ENCODE results near the gene NARF.
"Not testable (repeated sequence)": the region's sequence is repeated elsewhere in the genome, so short reads cannot be mapped to it uniquely, and the experiment has no call there.

Gene NARF

DNA sequence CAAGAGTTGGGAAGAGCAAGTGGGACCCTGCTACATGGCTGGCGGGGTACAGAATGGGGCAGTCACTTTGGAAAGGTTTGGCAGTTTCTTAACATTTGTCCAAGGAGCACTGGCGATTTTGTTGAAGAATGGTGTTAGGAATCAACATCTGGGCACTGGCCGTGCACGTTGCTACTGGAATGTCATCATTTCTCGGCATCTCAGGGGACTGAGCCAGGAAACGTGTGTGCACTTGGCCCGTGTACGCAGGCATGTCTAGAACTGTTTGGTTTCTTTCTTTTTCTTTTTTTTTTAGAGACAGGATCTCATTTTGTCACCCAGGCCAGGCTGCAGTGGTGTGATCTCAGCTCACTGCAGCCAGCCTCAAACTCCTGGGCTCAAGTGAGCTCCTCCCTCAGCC lies 43.7 kb downstream of the NARF start:
- H3K4me3 ChIP-seq (ENCODE audit: low read length), result no peak overlapping the region
- no peak for TF ChIP-seq ZNF274 (IDR thresholded peaks at IDR 0.05; ENCODE audit: low read depth, low read length)

GRCh38 chr17:82503094-82503727 lies 44.7 kb downstream of the NARF start:
- no peak for TF ChIP-seq ZNF274 (IDR thresholded peaks at IDR 0.05; ENCODE audit: low read depth, low read length)
- no peak overlapping the region for H3K4me3 ChIP-seq (ENCODE audit: low read length)

GRCh38 chr17:82503728-82504308 lies 45.3 kb downstream of the NARF start:
- TF ChIP-seq ZNF274 (IDR thresholded peaks at IDR 0.05; ENCODE audit: low read depth, low read length), result no peak
- no peak overlapping the region for H3K4me3 ChIP-seq (ENCODE audit: low read length)

- no peak overlapping the region for H3K4me3 ChIP-seq (ENCODE audit: low read length)
- TF ChIP-seq ZNF274 (IDR thresholded peaks at IDR 0.05; ENCODE audit: low read depth, low read length), result no peak
Measured at GRCh38 chr17:82505296-82505695, 46.8 kb downstream of the NARF start.

DNA sequence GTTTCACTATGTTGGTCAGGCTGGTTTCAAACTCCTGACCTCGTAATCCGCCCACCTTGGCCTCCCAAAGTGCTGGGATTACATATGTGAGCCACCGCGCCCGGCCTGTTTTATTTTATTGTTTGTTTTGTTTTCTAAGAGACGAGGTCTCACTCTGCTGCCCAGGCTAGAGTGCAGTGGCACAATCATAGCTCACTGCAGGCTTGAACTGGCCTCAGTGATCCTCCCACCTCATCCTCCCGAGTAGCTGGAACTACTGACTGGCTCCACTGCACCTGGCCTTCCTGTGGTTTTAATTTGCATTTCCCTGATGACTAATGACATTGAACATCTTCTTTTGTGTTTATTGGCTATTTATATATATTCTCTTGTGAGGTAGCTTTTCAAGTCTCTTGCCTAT lies 47.9 kb downstream of the NARF start:
- H3K4me3 ChIP-seq (ENCODE audit: low read length), result not testable (repeated sequence)

GRCh38 chr17:82507631-82508175 lies 49.2 kb downstream of the NARF start:
- TF ChIP-seq ZNF274 (IDR thresholded peaks at IDR 0.05; ENCODE audit: low read depth, low read length), result no peak
- H3K4me3 ChIP-seq (ENCODE audit: low read length), result no peak overlapping the region

DNA sequence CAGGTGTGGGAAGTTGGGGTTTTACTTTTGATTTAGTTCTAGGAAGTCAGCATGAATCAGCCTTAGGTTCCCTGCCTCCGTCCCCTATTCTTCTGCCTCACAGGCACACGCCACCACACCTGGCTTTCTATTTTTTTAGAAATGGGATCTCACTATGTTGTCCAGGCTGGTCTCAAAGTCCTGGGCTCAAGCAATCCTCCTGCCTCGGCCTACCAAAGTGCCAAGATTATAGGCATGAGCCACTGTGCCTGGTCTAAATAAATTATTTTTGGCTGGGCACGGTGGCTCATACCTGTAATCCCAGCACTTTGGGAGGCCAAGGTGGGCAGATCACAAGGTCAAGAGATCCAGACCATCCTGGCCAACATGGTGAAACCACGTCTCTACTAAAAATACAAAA lies 53.1 kb downstream of the NARF start:
- not testable (repeated sequence) for H3K4me3 ChIP-seq (ENCODE audit: low read length)

GRCh38 chr17:82513864-82514263 lies 55.3 kb downstream of the NARF start:
- not testable (repeated sequence) for H3K4me3 ChIP-seq (ENCODE audit: low read length)

DNA sequence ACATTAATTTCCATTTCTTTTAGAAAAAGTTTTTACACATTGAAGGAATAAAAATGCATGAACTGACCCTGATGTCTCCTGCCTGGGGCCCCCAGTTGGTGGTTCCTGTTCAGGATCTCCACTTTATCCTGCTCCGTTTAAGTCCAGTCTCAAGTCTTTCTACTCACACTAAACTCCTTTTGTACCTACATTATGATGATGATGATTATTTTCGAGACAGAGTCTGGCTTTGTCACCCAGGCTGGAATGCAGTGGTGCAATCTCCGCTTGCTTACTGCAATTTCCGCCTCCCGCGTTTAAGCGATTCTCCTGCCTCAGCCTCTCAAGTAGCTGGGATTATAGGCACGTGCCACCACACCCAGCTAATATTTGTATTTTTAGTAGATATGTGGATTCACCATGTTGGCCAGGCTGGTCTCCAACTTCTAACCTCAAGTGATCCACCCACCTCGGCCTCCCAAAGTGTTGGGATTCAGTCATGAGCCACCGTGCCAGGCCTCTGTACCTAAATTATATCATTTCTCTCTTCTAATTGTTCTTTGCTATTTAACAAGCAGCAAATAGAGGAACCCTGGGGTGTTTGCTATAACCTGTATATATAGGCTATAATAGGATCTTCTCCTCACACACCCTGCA lies 58.8 kb downstream of the NARF start:
- TF ChIP-seq ZNF274 (IDR thresholded peaks at IDR 0.05; ENCODE audit: low read depth, low read length), result no peak
- no peak overlapping the region for H3K4me3 ChIP-seq (ENCODE audit: low read length)

- TF ChIP-seq ZNF274 (IDR thresholded peaks at IDR 0.05; ENCODE audit: low read depth, low read length), result no peak
- peak within 1 kb of the TSS; percentile 82 for H3K4me3 ChIP-seq (ENCODE audit: low read length)
Measured at GRCh38 chr17:82518826-82519810, 60.6 kb downstream of the NARF start, which contains the start of gene FOXK2. Gene FOXK2, plus strand, starts transcription at chr17:82519732. Its CDS starts 157 bp downstream, at chr17:82519889.

DNA sequence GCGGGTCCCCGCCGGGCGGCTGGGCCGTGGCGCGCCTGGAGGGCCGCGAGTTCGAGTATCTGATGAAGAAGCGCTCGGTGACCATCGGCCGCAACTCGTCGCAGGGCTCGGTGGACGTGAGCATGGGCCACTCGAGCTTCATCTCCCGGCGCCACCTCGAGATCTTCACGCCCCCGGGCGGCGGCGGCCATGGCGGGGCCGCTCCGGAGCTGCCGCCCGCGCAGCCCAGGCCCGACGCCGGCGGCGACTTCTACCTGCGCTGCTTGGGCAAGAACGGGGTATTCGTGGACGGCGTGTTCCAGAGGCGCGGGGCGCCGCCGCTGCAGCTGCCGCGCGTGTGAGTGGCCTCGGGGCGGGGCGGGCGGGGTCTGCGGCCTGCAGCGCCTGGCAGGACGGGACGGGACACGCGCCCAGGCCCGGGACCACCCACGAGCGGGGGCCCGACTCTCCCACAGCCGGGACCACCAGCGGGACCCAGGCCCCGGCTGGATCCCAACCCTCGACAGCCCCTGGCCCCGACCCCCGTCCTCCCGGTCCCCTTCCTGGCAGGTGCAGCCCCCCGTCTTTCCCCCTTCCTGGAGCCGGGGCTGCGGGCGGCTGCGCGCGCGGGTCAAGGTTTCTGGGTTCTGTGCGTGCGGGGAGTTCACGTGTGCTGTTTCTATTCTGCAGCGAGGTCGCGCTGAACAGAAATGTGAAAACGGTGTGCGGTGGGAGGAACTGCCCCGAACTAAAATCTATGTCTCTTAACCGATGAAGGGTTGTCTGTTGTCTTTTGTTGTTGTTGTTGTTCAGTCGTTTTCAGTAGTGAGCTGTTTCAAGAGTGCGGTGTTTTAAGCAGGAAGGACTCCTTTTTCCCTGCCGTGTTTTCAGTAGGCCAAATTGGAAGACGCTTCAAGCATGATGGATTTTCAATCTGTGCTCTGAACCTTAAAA lies 61.7 kb downstream of the NARF start:
- H3K4me3 ChIP-seq (ENCODE audit: low read length), result peak overlapping the region; percentile 82
- no peak for TF ChIP-seq ZNF274 (IDR thresholded peaks at IDR 0.05; ENCODE audit: low read depth, low read length)

DNA sequence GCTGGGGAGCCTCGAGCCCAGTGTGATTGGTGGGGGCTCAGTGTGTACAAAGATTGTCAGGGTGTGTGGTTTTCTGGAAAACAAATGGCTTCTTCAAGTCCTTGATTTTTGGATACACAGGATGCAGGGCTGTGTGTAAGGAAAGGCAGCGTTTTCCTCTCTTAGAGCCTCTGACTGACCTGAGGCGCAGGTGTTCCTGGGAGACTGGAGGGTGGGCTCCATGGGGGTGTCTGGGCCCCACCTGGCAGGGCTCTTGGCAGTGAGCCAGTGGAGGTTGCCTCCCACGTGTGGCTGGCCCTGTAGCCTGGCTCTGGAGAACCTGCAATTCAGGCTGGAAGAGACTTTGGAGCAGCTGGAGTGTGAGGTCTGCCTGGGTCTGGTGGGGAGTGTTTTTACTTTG lies 66.0 kb downstream of the NARF start:
- no peak overlapping the region for H3K4me3 ChIP-seq (ENCODE audit: low read length)
- no peak for TF ChIP-seq ZNF274 (IDR thresholded peaks at IDR 0.05; ENCODE audit: low read depth, low read length)

DNA sequence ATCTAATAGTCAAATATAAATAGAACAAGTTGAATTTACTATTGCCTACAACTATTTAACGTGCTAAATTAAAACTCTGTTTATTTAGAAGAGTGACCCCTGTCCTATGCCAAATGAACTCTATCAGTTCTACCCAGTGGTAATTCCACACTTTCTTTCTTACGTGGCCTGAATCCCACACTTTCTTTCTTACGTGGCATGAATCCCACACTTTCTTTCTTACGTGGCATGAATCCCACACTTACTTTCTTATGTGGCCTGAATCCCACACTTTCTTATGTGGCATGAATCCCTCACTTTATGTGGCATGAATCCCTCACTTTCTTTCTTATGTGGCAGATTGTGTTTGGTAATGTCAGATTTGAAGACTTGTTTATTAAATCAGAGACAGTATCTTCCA lies 67.2 kb downstream of the NARF start:
- H3K4me3 ChIP-seq (ENCODE audit: low read length), result no peak overlapping the region
- TF ChIP-seq ZNF274 (IDR thresholded peaks at IDR 0.05; ENCODE audit: low read depth, low read length), result no peak

Measured in GM08714 (cell line).